ENCODE measurements around the gene AGTR2. TPM values are rescaled to one million over a fixed set of nuclear protein-coding genes. Genes with fewer than 3 reads are reported as not detected.

AGTR2 gene
- total RNA-seq, 2 experiments from 2014 or later = not detected

DNA sequence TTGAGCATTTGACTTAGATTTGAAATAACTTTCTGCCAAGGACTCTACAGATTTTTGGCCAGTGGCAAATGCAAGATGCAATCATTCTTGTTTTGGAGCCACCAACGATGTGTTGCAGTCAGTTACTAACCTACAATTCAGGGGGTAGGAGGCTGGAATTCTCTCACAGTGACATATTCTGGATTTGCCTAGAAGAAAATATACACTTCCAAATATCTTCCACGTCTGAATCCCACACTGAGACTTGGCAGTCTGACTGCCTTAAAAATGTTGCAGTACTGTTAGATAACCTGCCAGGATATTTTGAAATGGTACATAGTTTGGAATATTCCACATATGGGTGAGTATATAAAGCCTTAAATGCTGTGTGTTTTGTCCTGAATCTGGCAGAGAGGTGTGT lies 27.6 kb upstream of the AGTR2 start:
- no peaks in the 10 kb centered on the region for H3K79me2 ChIP-seq (ENCODE audit: insufficient read depth, low read depth, low read length)
- H3K27ac ChIP-seq (ENCODE audit: low read depth, low read length, poor library complexity, severe bottlenecking) = no peak overlapping the region
- no peak overlapping the region for H3K4me3 ChIP-seq (ENCODE audit: low read depth, low read length, poor library complexity, severe bottlenecking)
- H3K4me2 ChIP-seq (ENCODE audit: low read length) = no peak overlapping the region
- no peaks in the 10 kb centered on the region for H3K9me3 ChIP-seq (ENCODE audit: low read length)
- H4K20me1 ChIP-seq (ENCODE audit: insufficient read depth, low read length) = no peaks in the 10 kb centered on the region
- no peaks in the 10 kb centered on the region for H3K4me1 ChIP-seq (ENCODE audit: insufficient read depth, low read length, poor library complexity, severe bottlenecking)
- no peak for DNase-seq (ENCODE audit: low spot score)
- intact Hi-C loops (cut with micrococcal nuclease; ENCODE audit: unreplicated experiment) = no loop called here
- H2AFZ ChIP-seq (ENCODE audit: low read length) = no peak overlapping the region
- no peak for TF ChIP-seq EZH2phosphoT487 (IDR thresholded peaks at IDR 0.05; ENCODE audit: borderline replicate concordance, low read depth, low read length)
- TF ChIP-seq, protein P1, sequence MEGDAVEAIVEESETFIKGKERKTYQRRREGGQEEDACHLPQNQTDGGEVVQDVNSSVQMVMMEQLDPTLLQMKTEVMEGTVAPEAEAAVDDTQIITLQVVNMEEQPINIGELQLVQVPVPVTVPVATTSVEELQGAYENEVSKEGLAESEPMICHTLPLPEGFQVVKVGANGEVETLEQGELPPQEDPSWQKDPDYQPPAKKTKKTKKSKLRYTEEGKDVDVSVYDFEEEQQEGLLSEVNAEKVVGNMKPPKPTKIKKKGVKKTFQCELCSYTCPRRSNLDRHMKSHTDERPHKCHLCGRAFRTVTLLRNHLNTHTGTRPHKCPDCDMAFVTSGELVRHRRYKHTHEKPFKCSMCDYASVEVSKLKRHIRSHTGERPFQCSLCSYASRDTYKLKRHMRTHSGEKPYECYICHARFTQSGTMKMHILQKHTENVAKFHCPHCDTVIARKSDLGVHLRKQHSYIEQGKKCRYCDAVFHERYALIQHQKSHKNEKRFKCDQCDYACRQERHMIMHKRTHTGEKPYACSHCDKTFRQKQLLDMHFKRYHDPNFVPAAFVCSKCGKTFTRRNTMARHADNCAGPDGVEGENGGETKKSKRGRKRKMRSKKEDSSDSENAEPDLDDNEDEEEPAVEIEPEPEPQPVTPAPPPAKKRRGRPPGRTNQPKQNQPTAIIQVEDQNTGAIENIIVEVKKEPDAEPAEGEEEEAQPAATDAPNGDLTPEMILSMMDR (conservative IDR thresholded peaks at IDR 0.05; ENCODE audit: low read length) = no peak
- H3K9me2 ChIP-seq (ENCODE audit: insufficient read depth, low read length) = no peaks in the 10 kb centered on the region
- POLR2A ChIA-PET = no interaction called here
- CTCF ChIA-PET (ENCODE audit: unreplicated experiment) = no interaction called here
- BruUV-seq (replicated peaks) = no TSS peak
- no peaks in the 10 kb centered on the region for H3K36me3 ChIP-seq (ENCODE audit: insufficient read depth, low read length)

DNA sequence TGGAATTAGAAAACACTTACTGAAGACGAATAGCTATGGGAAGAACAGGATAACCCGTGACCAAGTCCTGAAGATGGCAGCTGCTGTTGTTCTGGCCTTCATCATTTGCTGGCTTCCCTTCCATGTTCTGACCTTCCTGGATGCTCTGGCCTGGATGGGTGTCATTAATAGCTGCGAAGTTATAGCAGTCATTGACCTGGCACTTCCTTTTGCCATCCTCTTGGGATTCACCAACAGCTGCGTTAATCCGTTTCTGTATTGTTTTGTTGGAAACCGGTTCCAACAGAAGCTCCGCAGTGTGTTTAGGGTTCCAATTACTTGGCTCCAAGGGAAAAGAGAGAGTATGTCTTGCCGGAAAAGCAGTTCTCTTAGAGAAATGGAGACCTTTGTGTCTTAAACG lies 2.4 kb downstream of the AGTR2 start:
- H3K4me2 ChIP-seq (ENCODE audit: low read length) = no peak overlapping the region
- H2AFZ ChIP-seq (ENCODE audit: low read length) = no peak overlapping the region
- no TSS peak for BruUV-seq (replicated peaks)
- H3K27ac ChIP-seq (ENCODE audit: low read depth, low read length, poor library complexity, severe bottlenecking) = no peak overlapping the region
- no peaks in the 10 kb centered on the region for H3K9me3 ChIP-seq (ENCODE audit: low read length)
- H3K4me3 ChIP-seq (ENCODE audit: low read depth, low read length, poor library complexity, severe bottlenecking) = no peak overlapping the region
- H3K36me3 ChIP-seq (ENCODE audit: insufficient read depth, low read length) = no peaks in the 10 kb centered on the region
- no peak for DNase-seq (ENCODE audit: low spot score)
- no peaks in the 10 kb centered on the region for H3K9me2 ChIP-seq (ENCODE audit: insufficient read depth, low read length)
- no peaks in the 10 kb centered on the region for H4K20me1 ChIP-seq (ENCODE audit: insufficient read depth, low read length)
- intact Hi-C loops (cut with micrococcal nuclease; ENCODE audit: unreplicated experiment) = no loop called here
- TF ChIP-seq, protein P1 (conservative IDR thresholded peaks at IDR 0.05; ENCODE audit: low read length) = no peak
- TF ChIP-seq EZH2phosphoT487 (IDR thresholded peaks at IDR 0.05; ENCODE audit: borderline replicate concordance, low read depth, low read length) = no peak
- H3K4me1 ChIP-seq (ENCODE audit: insufficient read depth, low read length, poor library complexity, severe bottlenecking) = no peaks in the 10 kb centered on the region
- POLR2A ChIA-PET = no interaction called here
- CTCF ChIA-PET (ENCODE audit: unreplicated experiment) = no interaction called here
- H3K79me2 ChIP-seq (ENCODE audit: insufficient read depth, low read depth, low read length) = no peaks in the 10 kb centered on the region

DNA sequence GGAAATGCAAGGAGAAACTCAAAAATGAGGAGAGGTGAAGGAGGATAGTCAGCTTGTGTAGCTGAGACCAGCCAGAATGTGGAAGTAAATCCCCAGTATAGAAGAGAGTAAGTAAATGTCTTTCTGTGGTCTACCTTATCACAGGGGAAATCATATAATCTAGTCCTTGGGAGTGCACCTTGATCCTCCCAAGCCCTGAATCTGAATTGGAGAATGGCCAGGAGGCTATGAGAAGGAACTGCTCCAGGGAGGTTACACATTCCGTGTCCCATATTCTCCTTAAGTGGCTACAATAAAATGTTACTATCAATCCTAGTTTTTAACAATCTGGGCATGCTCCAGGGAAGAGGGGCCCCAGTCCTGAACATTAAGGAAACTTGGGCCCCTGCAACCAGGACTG lies 10.8 kb downstream of the AGTR2 start:
- no peaks in the 10 kb centered on the region for H3K9me3 ChIP-seq (ENCODE audit: low read length)
- no peaks in the 10 kb centered on the region for H3K4me1 ChIP-seq (ENCODE audit: insufficient read depth, low read length, poor library complexity, severe bottlenecking)
- intact Hi-C loops (cut with micrococcal nuclease; ENCODE audit: unreplicated experiment) = no loop called here
- no TSS peak for BruUV-seq (replicated peaks)
- no peak overlapping the region for H2AFZ ChIP-seq (ENCODE audit: low read length)
- H3K27ac ChIP-seq (ENCODE audit: low read depth, low read length, poor library complexity, severe bottlenecking) = no peak overlapping the region
- ChIA-PET POLR2A (no interaction called here), CTCF (ENCODE audit: unreplicated experiment) (no interaction called here)
- H3K4me3 ChIP-seq (ENCODE audit: low read depth, low read length, poor library complexity, severe bottlenecking) = no peak overlapping the region
- no peak for DNase-seq (ENCODE audit: low spot score)
- no peaks in the 10 kb centered on the region for H3K9me2 ChIP-seq (ENCODE audit: insufficient read depth, low read length)
- no peak overlapping the region for H3K4me2 ChIP-seq (ENCODE audit: low read length)
- H3K36me3 ChIP-seq (ENCODE audit: insufficient read depth, low read length) = no peaks in the 10 kb centered on the region
- TF ChIP-seq, protein P1 (conservative IDR thresholded peaks at IDR 0.05; ENCODE audit: low read length) = no peak
- TF ChIP-seq EZH2phosphoT487 (IDR thresholded peaks at IDR 0.05; ENCODE audit: borderline replicate concordance, low read depth, low read length) = no peak
- H3K79me2 ChIP-seq (ENCODE audit: insufficient read depth, low read depth, low read length) = no peaks in the 10 kb centered on the region
- H4K20me1 ChIP-seq (ENCODE audit: insufficient read depth, low read length) = no peaks in the 10 kb centered on the region
